Mesodermal cell (in vitro differentiated cells): ENCODE data around the gene NRROS.
"Not testable (repeated sequence)": the region's sequence is repeated elsewhere in the genome, so short reads cannot be mapped to it uniquely, and the experiment has no call there.

Experiments
- H3K27ac ChIP-seq: 2 replicates; pipeline ENCODE4 v1.7.0; 2013; ENCODE audit warnings: mild to moderate bottlenecking, low read depth, low read length, moderate library complexity; ENCODE audit not compliant: severe bottlenecking
- H3K36me3 ChIP-seq: 2 replicates; pipeline ENCODE4 v1.7.1; 2013; ENCODE audit warnings: mild to moderate bottlenecking, low read length, moderate library complexity; ENCODE audit not compliant: control insufficient read depth, insufficient read depth
- H3K4me1 ChIP-seq: one replicate; pipeline ENCODE4 v1.7.1; 2013; ENCODE audit warnings: mild to moderate bottlenecking, low read length; ENCODE audit not compliant: insufficient read depth, control insufficient read depth, poor library complexity, severe bottlenecking
- H3K4me3 ChIP-seq: 2 replicates; pipeline ENCODE4 v1.7.0; 2013; ENCODE audit warnings: low read length, control low read depth, mild to moderate bottlenecking; ENCODE audit not compliant: insufficient read depth, poor library complexity, severe bottlenecking; ENCODE audit errors: extremely low read depth
- H3K9me3 ChIP-seq: 2 replicates; pipeline ENCODE4 v1.7.1; 2013; ENCODE audit warnings: mild to moderate bottlenecking, low read length, moderate library complexity; ENCODE audit not compliant: control insufficient read depth
- WGBS, 2 experiments: methylation state at CpG; one replicate each; pipeline ENCODE4 v1.1.5; 2013; ENCODE audit warnings: missing lambda C conversion rate in 2 of 2; ENCODE audit not compliant: insufficient coverage in 2 of 2; 5-methylcytosine and 5-hydroxymethylcytosine counted together

Gene NRROS

DNA sequence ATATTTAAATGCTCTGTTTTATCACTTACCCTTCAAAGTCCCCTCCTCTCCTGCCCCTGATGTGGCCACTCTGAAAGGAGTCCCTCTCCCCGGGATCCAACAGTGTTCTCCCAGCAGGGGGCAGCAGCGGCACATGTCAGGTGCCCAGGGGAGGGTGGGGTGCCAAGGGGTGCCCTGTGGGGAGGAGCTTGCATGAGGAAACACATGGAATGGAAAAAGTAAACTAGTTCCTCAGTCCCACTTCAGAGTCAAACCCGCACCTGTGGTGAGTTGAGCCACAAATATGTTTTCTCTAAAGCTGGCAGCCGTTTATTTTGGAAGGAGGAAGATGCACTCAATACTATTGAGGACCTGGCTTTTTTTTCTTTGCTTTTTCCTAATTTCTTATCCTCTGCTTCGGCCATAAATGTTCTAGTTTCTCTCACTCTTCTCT lies 30.1 kb upstream of the NRROS start:
- Histone ChIP-seq H3K9me3 (no peaks in the 10 kb centered on the region), H3K4me1 (peaks cover 14% of the 10 kb centered on the region), H3K4me3 (no peak overlapping the region), H3K36me3 (no peaks in the 10 kb centered on the region), H3K27ac (no peak overlapping the region)
- 100% methylated on average over 1 of the region's 5 CpGs; no CpG with 5 or more reads in 1 of the 2 experiments for WGBS, 2 experiments

DNA sequence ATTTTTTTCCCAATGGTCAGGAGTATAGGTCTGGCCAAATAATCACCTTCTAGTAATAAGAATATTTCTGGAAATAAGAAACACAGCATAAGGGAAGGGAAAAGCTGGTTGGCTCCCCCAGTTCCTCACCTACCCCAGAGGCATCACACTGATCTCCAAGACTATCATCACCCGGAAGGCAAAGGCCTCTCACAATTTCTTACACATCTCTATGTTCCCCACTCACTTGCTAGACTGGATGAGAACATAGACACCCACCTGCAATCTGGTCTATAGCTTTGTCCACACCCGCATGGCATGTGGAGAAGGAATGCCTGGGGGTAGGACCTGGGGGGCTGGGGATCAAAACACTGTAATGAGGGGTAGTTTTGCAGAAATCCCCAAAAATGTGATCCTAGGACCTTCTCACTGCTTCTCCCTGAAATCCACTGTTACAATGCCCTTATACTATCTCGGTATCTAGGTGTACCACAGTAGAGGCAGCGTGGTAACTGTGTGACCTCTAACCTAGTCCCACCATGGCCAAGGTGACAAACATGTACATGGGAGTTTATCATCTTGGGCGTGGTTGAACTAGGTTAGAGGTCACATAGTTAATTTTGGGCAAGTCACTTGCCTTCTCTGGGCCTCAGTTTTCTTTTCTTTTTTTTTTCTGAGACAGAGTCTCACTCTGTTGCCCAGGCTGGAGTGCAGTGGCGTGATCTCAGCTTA lies 29.5 kb upstream of the NRROS start:
- Histone ChIP-seq H3K36me3 (no peaks in the 10 kb centered on the region), H3K4me3 (no peak overlapping the region), H3K4me1 (peaks cover 14% of the 10 kb centered on the region), H3K9me3 (no peaks in the 10 kb centered on the region), H3K27ac (no peak overlapping the region)
- 85 to 95% methylated on average over 4 to 5 of the region's 6 CpGs for WGBS, 2 experiments

DNA sequence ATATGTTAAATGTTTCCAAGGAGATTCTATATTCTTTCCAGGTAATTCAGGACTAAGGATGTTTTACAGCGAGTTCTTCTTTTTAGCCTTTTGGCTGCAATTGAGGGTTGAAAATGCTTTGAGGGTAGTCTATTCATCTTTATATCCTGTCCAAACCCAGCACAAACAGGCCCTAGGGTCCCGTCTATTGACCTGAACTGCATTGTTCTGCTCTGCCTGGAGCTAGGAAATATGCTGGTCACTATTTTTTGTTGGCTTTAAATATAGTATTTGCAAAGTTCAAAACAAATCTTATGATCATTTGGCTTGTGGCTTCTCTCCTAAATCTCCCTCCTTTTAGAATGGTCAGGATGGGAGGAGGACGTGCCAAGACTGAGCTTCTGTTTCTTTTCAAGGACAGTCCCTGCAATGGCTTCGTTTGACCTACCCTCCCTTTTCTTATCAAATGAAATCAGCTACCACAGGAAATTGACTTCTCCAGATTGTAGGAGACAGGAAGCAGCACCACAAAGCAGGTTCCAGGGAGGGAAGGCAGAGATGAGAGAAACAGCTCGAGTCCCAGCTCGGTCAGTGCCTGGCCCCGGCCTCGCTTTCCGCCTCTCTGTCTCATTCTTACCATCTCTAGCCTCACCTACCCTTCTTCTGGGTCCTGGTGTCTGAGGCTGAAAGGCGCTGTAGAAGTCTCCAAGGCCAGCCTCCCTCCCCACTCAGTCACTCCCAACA lies 27.6 kb upstream of the NRROS start:
- Histone ChIP-seq H3K4me1 (peaks cover 14% of the 10 kb centered on the region), H3K4me3 (no peak overlapping the region), H3K36me3 (no peaks in the 10 kb centered on the region), H3K27ac (peak overlapping the region; percentile 84), H3K9me3 (no peaks in the 10 kb centered on the region)
- WGBS, 2 experiments, result 72 to 84% methylated on average over 6 to 7 of the region's 10 CpGs

DNA sequence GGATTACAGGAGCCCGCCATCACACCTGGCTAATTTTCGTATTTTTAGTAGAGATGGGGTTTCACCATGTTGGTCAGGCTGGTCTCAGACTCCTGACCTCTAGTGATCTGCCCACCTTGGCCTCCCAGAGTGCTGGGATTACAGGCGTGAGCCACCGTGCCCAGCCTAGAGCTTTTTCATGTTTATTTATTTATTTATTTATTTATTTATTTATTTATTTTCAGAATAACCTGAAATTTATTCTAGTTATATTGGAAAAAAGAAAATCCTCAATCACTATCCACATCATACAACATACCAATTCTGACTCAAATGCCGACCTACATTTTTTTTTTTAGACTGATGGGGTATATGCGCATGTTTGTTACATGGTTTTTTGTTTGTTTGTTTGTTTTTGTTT lies 24.3 kb upstream of the NRROS start:
- not testable (repeated sequence) for H3K4me3 ChIP-seq, H3K27ac ChIP-seq, H3K9me3 ChIP-seq, H3K36me3 ChIP-seq
- 92 to 100% methylated on average over 1 to 2 of the region's 6 CpGs for WGBS, 2 experiments
- H3K4me1 ChIP-seq, result peaks cover 20% of the 10 kb centered on the region

DNA sequence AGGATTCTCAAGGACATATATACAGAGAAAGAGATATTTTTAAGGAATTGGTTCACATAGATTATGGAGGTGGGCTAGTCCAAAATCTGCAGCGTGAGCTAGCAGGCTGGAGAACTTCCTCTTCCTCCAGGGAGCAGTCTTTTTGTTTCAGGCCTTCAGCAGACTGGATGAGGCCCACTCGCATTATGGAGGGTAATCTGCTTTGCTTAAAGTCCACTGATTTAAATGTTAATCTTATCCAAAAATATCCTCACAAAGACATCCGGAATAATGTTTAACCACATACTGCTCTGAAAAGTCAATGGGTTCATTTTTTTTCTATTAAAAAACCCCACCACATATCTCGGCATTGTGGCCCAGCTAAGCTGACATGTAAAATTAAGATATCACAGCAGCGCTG lies 22.2 kb upstream of the NRROS start:
- H3K4me3 ChIP-seq, result no peak overlapping the region
- H3K4me1 ChIP-seq, result peaks cover 14% of the 10 kb centered on the region
- 94 to 97% methylated on average over 4 of the region's 5 CpGs for WGBS, 2 experiments

DNA sequence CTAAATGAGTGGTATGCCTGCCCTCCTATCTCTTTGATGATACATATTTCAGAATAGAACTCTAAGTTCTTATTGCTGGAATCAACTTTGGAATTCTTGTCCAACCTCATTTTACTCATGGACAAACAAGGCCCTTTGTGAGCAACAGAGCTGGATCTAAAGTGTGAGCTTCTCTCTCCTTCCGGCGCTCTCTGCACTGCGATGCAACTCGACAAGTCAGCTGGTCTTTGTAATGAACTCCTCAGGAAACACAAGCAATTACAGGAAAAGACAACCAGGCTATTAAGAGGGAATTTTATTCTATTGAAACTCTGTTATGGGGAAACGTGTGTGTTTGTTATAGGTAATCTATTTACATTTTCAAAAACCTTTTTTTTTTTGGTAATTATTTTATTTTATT lies 20.3 kb upstream of the NRROS start:
- no peak overlapping the region for H3K4me3 ChIP-seq
- H3K9me3 ChIP-seq, result no peaks in the 10 kb centered on the region
- peaks cover 7% of the 10 kb centered on the region for H3K4me1 ChIP-seq
- H3K27ac ChIP-seq, result peak overlapping the region; percentile 72
- WGBS, 2 experiments, result 75% methylated on average over 4 of the region's 5 CpGs; no CpG with 5 or more reads in 1 of the 2 experiments
- H3K36me3 ChIP-seq, result no peaks in the 10 kb centered on the region

More for the DNA sequence above, 22.2 kb upstream of the NRROS start:
- no peaks in the 10 kb centered on the region for H3K36me3 ChIP-seq
- no peak overlapping the region for H3K27ac ChIP-seq
- H3K9me3 ChIP-seq, result no peaks in the 10 kb centered on the region

DNA sequence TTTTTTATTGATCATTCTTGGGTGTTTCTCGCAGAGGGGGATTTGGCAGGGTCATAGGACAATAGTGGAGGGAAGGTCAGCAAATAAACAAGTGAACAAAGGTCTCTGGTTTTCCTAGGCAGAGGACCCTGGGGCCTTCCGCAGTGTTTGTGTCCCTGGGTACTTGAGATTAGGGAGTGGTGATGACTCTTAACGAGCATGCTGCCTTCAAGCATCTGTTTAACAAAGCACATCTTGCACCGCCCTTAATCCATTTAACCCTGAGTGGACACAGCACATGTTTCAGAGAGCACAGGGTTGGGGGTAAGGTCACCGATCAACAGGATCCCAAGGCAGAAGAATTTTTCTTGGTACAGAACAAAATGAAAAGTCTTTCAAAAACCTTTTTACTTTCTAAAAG lies 19.9 kb upstream of the NRROS start:
- H3K4me3 ChIP-seq, H3K4me1 ChIP-seq, H3K36me3 ChIP-seq, H3K9me3 ChIP-seq: not testable (repeated sequence)
- WGBS, 2 experiments, result no CpG with 5 or more reads among the region's 5 CpGs
- H3K27ac ChIP-seq, result peak overlapping the region; percentile 72

DNA sequence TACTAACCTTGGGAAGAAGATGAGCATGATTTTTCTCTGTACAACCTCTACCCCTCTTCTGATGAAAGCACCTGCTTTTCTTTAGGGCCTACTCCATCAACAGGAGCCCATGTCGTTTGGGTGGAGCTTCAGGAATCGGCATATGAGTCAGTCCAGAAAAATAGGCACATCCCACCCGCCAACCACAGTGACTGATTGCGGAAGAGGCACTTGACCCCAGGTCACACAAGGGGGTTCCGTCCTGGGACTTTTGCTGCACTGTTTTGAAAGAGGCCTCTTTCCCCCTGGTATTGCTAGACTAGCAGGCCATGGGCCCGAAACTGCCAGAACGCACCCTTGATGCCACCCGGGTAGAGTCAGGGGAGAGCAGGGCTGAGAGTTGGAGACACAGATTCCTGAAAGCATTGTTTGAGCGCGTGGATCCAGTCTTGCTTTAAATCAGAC lies 19.3 kb upstream of the NRROS start:
- peaks cover 7% of the 10 kb centered on the region for H3K4me1 ChIP-seq
- H3K27ac ChIP-seq, result peak overlapping the region; percentile 72
- H3K4me3 ChIP-seq, result no peak overlapping the region
- H3K9me3 ChIP-seq, result no peaks in the 10 kb centered on the region
- 82 to 84% methylated on average over 7 to 9 of the region's 10 CpGs for WGBS, 2 experiments
- no peaks in the 10 kb centered on the region for H3K36me3 ChIP-seq

DNA sequence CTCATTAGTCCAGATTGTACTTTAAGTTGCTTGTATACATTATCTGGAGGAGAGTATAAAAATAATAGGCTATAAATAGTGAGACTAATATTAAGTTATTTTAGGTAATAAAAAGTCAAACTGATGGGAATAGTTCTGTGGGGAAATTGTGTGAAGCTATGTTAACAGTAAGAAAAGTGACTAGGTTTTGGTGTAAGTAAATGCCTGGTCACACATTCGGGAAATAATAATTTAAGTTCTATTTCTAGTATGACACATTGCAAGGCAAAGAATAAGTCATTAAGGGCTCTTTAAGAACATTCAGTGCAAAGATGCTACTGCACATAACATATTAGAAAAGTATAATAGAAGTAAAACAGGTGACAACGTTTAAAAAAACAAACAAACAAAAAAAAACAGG lies 18.8 kb upstream of the NRROS start:
- no peak overlapping the region for H3K4me3 ChIP-seq
- peaks cover 7% of the 10 kb centered on the region for H3K4me1 ChIP-seq
- no peak overlapping the region for H3K27ac ChIP-seq
- no CpG with 5 or more reads among the region's 2 CpGs for WGBS, 2 experiments
- H3K36me3 ChIP-seq, result no peaks in the 10 kb centered on the region
- H3K9me3 ChIP-seq, result no peaks in the 10 kb centered on the region

DNA sequence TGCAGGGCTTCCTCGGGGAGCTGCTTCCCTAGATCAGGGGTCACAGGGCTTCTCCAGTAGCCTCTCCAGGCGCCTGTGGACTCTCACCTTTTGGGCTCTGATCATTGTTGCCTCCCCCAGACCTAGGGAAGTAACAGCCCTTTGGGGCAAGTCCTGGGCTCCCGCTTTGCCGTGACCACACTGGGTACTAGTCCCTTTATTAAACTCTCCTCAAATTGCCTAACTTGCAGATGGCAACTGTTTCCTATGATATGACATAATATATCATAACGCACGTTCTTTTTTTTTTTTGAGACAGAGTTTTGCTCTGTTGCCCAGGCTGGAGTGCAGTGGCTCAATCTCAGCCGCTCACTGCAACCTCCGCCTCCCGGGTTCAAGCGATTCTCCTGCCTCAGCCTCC lies 17.9 kb upstream of the NRROS start:
- peaks cover 7% of the 10 kb centered on the region for H3K4me1 ChIP-seq
- 94 to 96% methylated on average over 5 to 10 of the region's 10 CpGs for WGBS, 2 experiments
- no peak overlapping the region for H3K27ac ChIP-seq
- no peaks in the 10 kb centered on the region for H3K36me3 ChIP-seq
- no peaks in the 10 kb centered on the region for H3K9me3 ChIP-seq
- no peak overlapping the region for H3K4me3 ChIP-seq
